ENCODE data around the gene TBC1D19. TPM values are rescaled to one million over a fixed set of nuclear protein-coding genes. Genes with fewer than 3 reads are reported as not detected.
"Not testable (repeated sequence)": the region's sequence is repeated elsewhere in the genome, so short reads cannot be mapped to it uniquely, and the experiment has no call there.

Gene TBC1D19
- polyA plus RNA-seq, 1 donor from 2014 or later: 2.7 TPM

DNA sequence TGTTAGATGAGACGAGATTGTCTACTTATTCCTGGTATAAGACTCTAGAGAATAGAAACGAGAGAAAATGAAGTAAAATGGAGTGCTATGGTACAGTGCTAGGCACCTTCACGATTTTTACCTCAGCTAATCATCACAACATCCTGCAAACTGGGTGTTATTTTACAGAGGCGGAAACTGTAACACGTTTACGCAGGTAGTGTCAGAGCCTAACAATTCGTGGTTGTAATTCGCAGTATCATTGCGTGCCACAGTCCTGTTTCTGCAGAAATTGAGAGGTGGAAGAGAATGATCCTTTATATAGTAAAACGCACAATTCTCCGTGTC, 383 bp upstream of the TBC1D19 start:
- H3K4me1 Mint-ChIP-seq: peaks cover 9 to 18% (median 15%) of the 10 kb centered on the region in 3 donors
- peak overlapping the region; percentile 80 to 98 (median 95) for H3K27ac Mint-ChIP-seq
- peak overlapping the region; percentile 80 to 99 (median 98) for H3K4me3 Mint-ChIP-seq
- H3K9me3 Mint-ChIP-seq: no peaks in the 10 kb centered on the region
- H3K36me3 Mint-ChIP-seq: peaks cover 2% of the 10 kb centered on the region
- peaks cover 7% of the 10 kb centered on the region for H3K27me3 Mint-ChIP-seq

DNA sequence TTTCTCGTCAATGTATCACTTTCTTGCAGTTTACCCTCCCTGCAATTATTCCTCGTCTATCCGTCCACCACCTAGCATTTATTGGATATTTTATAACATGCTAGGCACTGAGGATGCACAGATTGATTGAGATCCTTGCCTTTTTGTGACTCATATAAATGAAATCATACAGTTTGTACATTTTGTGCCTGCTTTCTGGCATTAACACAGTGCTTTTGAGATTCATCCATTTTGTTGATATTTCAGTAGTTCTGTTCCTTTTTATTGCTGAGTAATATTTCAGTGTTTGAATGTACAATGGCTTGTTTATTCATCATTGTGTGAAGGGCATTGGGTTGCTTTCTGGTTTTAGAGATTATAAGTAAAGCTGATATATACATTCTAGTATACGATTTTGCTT, 841 bp downstream of the TBC1D19 start:
- Mint-ChIP-seq H3K4me3 (peak overlapping the region; percentile 80 to 99 (median 98)), H3K36me3 (peaks cover 2% of the 10 kb centered on the region), H3K9me3 (no peaks in the 10 kb centered on the region), H3K4me1 (peaks cover 9 to 22% (median 15%) of the 10 kb centered on the region in 3 donors), H3K27ac (peak overlapping the region; percentile 80 to 98 (median 95)), H3K27me3 (peaks cover 6% of the 10 kb centered on the region)

DNA sequence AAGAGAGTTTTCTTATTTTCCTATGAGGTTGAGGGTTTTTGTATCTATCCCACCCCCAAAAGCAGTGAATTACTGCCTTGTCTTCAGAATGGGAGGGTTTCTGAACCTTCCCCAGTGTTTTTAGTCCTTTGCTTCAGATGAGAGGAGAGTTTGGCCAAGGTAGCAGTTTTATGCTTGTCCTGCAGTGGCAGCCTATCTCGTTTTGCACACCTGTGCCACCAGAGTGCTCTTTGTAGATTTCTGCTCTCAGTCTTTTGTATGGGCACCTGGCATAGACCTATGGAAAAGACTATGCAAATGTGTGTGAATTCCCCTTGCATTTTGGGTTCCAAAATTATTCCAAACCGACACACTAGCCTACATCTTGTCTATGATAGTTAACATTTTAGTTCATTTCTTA, 5.8 kb downstream of the TBC1D19 start:
- Mint-ChIP-seq H3K36me3 (peaks cover 2% of the 10 kb centered on the region), H3K4me1 (peaks cover 3 to 10% (median 9%) of the 10 kb centered on the region in 3 donors), H3K9me3 (no peaks in the 10 kb centered on the region), H3K4me3 (peak overlapping the region in 1 of 4 donors; percentile 7), H3K27ac (no peak overlapping the region), H3K27me3 (no peaks in the 10 kb centered on the region)

DNA sequence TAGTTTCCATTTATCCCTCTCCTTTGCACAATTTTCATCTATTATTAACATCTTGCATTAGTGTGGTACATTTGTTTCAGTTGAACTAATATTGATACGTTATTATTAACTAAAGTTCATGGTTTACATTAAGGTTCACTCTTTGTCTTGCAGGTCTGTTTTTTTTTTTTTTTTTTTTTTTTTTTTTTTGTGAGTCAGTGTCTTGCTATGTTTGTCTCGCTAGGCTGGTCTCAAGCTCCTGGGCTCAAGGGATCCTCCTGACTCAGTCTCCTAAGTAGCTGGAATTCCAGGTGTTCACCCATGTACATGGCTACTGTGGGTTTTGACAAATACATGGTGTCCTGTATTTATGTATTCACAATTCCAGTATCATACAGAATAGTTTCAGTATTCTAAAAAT, 6.8 kb downstream of the TBC1D19 start:
- H3K4me1 Mint-ChIP-seq: peaks cover 0 to 6% (median 6%) of the 10 kb centered on the region in 3 donors
- peaks cover 0 to 2% (median 0%) of the 10 kb centered on the region in 3 donors for H3K9me3 Mint-ChIP-seq
- no peaks in the 10 kb centered on the region for H3K27me3 Mint-ChIP-seq
- no peak overlapping the region for H3K4me3 Mint-ChIP-seq
- peaks cover 6% of the 10 kb centered on the region for H3K36me3 Mint-ChIP-seq
- H3K27ac Mint-ChIP-seq: no peak overlapping the region

DNA sequence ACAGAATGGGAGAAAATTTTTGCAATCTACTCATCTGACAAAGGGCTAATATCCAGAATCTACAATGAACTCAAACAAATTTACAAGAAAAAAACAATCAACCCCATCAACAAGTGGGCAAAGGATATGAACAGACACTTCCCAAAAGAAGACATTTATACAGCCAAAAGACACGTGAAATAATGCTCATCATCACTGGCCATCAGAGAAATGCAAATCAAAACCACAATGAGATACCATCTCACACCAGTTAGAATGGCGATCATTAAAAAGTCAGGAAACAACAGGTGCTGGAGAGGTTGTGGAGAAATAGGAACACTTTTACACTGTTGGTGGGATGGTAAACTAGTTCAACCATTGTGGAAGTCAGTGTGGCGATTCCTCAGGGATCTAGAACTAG, 9.7 kb downstream of the TBC1D19 start:
- not testable (repeated sequence) for H3K9me3 Mint-ChIP-seq, H3K4me1 Mint-ChIP-seq, H3K27ac Mint-ChIP-seq, H3K27me3 Mint-ChIP-seq, H3K4me3 Mint-ChIP-seq, H3K36me3 Mint-ChIP-seq

DNA sequence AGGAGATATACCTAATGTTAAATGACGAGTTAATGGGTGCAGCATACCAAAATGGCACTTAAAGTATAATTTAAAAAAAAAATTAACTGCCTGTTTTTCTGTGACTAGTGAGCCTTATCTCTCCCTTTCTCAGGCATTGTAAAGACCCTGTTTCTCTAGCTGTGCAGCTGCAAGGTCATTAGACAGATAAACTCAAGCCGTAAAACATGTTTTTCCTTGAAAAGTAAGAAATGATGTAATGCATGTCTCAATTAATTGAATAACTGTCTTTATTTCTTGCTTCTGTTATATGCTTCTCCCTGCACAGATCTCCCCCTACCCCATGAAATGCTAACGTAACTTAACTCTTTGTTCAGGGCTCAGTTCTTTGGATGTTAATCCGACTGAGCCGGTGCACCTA, 10.5 kb downstream of the TBC1D19 start:
- H3K27me3 Mint-ChIP-seq: no peaks in the 10 kb centered on the region
- peaks cover 0 to 4% (median 3%) of the 10 kb centered on the region in 3 donors for H3K4me1 Mint-ChIP-seq
- H3K4me3 Mint-ChIP-seq: no peak overlapping the region
- peaks cover 5% of the 10 kb centered on the region for H3K36me3 Mint-ChIP-seq
- H3K9me3 Mint-ChIP-seq: peaks cover 0 to 2% (median 0%) of the 10 kb centered on the region in 3 donors
- peak overlapping the region in 1 of 3 donors; percentile 42 for H3K27ac Mint-ChIP-seq

DNA sequence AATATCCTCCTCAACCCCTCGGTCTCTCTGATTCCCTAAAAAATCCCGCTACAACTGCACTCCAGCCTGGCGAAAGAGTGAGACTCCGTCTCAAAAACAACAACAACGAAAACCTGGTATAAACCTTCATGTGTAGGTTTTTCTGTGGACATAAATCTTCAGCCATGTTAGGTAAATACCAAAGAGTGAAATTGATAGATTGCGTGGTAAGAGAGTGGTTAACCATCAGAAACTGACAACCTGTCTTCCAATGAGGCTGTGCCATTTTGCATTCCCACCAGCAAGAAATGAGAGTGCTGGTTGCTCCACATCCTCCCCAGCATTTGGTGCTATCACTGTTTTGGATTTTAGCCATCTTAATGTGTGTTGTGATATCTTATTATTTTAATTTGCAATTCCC, 10.9 kb downstream of the TBC1D19 start:
- H3K27me3 Mint-ChIP-seq: no peaks in the 10 kb centered on the region

DNA sequence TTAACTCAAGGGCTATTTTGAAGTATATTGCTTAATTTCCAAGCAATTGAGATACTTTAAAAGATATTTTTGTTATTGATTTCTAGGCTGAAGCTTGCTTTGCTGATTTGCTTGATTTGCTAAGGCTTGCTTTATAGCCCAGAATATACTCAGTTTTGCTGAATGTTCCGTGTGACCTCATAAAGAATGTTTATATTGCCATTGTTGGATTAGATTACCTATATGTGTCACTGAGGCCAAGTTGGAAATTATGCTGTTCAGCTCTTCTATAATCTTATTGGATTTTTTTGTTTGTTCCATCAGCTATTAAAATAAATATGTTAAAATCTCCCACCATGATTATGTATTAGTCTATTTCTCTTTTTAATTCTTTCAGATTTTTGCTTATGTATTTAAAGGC, 13.0 kb downstream of the TBC1D19 start:
- Mint-ChIP-seq H3K27me3 (no peaks in the 10 kb centered on the region), H3K9me3 (peaks cover 1 to 5% (median 3%) of the 10 kb centered on the region in 3 donors), H3K4me3 (no peak overlapping the region), H3K36me3 (peaks cover 5% of the 10 kb centered on the region), H3K27ac (no peak overlapping the region), H3K4me1 (peaks cover 0 to 3% (median 0%) of the 10 kb centered on the region in 3 donors)

More for the DNA sequence above, 10.9 kb downstream of the TBC1D19 start:
- Mint-ChIP-seq H3K4me3 (no peak overlapping the region), H3K27ac (peak overlapping the region in 1 of 3 donors; percentile 42), H3K36me3 (peaks cover 5% of the 10 kb centered on the region), H3K4me1 (peaks cover 0 to 3% (median 2%) of the 10 kb centered on the region in 3 donors), H3K9me3 (peaks cover 0 to 2% (median 0%) of the 10 kb centered on the region in 3 donors)

DNA sequence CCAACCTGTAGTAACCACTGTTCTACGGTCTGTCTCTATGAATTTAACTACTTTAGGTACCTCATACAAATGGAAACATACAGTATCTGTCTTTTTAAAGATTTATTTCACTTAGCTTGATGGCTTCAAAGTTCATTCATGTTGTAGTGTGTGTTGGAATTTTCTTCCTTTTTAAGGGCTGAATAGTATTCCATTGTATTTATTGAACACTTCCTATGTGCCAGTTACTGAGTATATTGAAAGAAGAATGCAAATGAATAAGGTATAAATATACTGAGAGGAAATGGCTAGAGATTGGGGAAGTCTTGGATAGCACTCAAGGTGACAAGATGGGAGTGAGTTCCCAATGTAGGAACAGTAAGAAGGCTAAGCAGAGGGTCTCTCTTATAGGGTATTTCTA, 17.3 kb downstream of the TBC1D19 start:
- no peaks in the 10 kb centered on the region for H3K27me3 Mint-ChIP-seq
- peaks cover 2% of the 10 kb centered on the region for H3K36me3 Mint-ChIP-seq
- no peak overlapping the region for H3K4me3 Mint-ChIP-seq
- H3K9me3 Mint-ChIP-seq: peaks cover 1 to 3% (median 3%) of the 10 kb centered on the region in 3 donors
- H3K4me1 Mint-ChIP-seq: no peaks in the 10 kb centered on the region
- H3K27ac Mint-ChIP-seq: no peak overlapping the region

DNA sequence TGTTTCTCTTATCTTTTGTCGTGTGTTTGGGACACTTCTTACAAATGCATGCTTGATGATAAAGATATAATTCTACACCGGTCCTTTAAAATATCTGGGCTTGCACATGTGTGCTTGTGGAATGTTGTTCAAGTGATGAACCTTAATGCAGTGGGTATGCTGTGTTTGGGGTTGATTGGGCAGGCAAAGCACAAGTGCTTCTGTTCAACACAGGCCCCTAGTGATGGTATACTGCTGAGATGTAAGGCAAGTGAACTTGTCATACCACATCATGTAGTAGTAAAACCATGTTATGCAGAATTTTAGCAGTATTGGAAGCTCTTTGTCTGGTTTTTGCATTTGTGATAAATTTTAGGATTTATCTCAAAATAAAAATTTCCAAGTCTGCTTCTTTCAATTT, 23.9 kb downstream of the TBC1D19 start:
- H3K4me3 Mint-ChIP-seq: no peak overlapping the region
- peaks cover 1 to 11% (median 10%) of the 10 kb centered on the region in 3 donors for H3K4me1 Mint-ChIP-seq
- H3K36me3 Mint-ChIP-seq: peaks cover 2% of the 10 kb centered on the region
- no peak overlapping the region for H3K27ac Mint-ChIP-seq
- H3K9me3 Mint-ChIP-seq: no peaks in the 10 kb centered on the region
- H3K27me3 Mint-ChIP-seq: no peaks in the 10 kb centered on the region

DNA sequence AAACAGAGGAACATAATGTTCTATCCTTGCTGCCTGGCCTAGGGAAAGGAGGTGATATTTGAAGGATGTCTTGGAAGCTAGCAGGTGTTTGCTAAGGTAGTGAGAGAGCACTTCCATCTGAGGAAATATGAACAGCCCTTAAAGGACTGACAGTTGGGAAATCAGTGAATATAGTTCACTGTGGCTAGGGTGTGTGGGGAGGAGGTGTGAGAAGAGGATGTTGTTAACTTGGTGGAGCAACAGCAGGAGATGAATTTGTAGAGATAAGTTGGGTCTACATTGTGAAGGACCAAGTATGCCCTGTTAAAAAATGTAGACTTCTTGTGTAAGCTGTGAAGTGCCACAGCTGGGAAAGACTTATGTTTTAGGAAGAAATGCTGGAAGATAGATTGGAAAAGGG, 25.5 kb downstream of the TBC1D19 start:
- H3K27ac Mint-ChIP-seq: peak overlapping the region in 1 of 3 donors; percentile 31
- H3K9me3 Mint-ChIP-seq: no peaks in the 10 kb centered on the region
- H3K4me3 Mint-ChIP-seq: no peak overlapping the region
- no peaks in the 10 kb centered on the region for H3K36me3 Mint-ChIP-seq
- H3K4me1 Mint-ChIP-seq: peaks cover 1 to 11% (median 11%) of the 10 kb centered on the region in 3 donors
- no peaks in the 10 kb centered on the region for H3K27me3 Mint-ChIP-seq

DNA sequence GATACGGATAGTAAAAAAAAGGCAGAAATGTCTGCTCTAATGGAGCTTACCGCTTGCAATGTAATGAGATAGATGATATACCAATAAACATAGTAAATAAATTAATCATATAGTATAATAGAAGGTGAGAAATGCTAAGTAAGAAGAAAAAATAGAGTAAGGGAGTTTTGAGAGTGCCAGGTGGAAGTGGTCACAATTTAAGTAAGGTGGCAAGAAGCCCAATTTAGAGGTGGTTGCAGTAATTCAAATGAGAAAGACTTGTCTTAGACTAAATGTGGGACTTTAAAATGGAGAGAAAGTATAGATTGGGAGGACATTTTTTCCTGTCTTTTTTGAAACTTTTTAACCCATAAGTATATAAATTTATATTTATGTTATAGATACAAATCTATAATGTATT, 26.0 kb downstream of the TBC1D19 start:
- Mint-ChIP-seq H3K9me3 (no peaks in the 10 kb centered on the region), H3K4me3 (no peak overlapping the region)

DNA sequence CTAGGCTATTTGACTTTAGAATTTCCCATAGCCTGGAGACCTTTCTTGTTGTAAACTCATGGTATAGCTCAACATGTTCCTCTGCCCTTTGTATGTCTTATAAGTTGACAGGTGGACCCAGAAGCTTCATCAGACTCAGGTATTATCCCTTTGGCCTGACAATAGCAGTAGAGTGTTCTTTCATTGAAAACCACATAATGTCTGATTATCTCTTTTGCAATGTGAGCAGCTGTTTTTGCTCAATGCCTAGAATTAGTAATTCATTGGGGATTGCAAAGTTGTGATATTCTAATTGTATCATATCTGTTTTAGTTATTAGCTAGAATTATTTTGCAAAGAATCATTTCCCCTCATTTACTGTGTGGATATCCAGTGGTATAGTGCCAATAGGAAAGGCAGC, 27.5 kb downstream of the TBC1D19 start:
- Mint-ChIP-seq H3K27me3 (no peaks in the 10 kb centered on the region), H3K9me3 (no peaks in the 10 kb centered on the region), H3K4me1 (peaks cover 1 to 11% (median 11%) of the 10 kb centered on the region in 3 donors), H3K27ac (peak overlapping the region in 1 of 3 donors; percentile 75), H3K36me3 (no peaks in the 10 kb centered on the region), H3K4me3 (no peak overlapping the region)

More for the DNA sequence above, 26.0 kb downstream of the TBC1D19 start:
- Mint-ChIP-seq H3K36me3 (no peaks in the 10 kb centered on the region), H3K27ac (no peak overlapping the region), H3K27me3 (no peaks in the 10 kb centered on the region), H3K4me1 (peaks cover 1 to 11% (median 11%) of the 10 kb centered on the region in 3 donors)

DNA sequence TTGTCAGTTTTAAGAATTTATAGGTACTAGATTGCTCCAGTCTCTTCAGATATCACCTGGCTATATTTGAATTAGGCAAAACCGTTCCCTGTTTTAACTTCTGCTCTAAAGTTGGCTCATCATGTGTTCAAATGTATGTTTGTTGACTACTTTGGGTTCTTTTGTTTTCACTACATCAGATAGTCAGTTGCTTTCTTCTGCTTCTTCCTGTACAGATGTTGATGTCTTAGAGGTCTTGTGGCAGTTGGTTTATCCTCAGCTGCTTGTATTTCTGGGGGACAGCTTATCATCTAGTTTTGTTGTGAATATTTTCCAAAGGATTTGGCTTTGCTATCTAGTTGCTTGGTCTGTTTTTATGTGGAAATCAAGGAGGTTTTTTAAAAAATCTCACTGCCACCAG, 28.0 kb downstream of the TBC1D19 start:
- Mint-ChIP-seq H3K4me1 (peaks cover 1 to 11% (median 11%) of the 10 kb centered on the region in 3 donors), H3K27ac (no peak overlapping the region), H3K36me3 (no peaks in the 10 kb centered on the region), H3K27me3 (no peaks in the 10 kb centered on the region), H3K4me3 (no peak overlapping the region), H3K9me3 (no peaks in the 10 kb centered on the region)

DNA sequence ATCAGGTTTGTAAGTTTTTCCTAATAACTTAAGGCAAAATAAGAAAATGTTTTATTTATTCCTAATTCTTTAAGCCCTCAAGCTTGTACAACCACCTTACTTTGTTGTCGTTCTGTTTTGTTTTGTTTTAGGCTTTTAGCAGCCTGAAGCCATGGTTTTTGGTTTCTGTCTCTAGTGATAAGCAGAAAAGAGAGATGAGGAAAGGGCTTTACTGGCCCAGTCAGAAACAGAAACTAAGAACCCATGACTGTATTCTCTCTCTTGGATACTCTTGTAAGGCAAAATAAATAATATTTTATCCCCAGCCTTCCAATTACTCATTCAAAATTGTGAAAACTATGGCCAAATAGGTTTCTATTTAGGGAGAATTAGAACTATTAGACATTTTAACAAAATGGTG, 29.4 kb downstream of the TBC1D19 start:
- Mint-ChIP-seq H3K4me3 (peak overlapping the region in 1 of 4 donors; percentile 20), H3K27me3 (no peaks in the 10 kb centered on the region)

DNA sequence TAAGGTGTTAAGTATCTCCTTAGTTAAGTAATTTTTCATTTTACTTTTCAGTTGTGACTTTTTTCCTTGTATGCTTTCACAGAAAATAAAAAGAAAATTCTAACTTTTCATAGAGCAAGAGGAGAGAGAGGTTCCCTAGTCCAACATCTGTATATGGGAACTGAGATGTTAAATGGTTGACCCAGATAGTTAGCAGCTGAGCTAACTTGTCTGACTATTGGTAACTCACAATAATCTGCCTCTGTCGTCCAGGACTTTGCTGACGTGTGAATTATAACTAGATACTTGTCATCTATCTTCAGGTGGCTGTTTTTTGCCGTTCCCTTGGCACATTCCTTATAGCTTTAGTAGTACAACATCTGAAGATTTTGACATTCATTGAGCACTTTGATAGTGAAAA, 29.9 kb downstream of the TBC1D19 start:
- H3K27me3 Mint-ChIP-seq: no peaks in the 10 kb centered on the region
- peaks cover 1 to 11% (median 7%) of the 10 kb centered on the region in 3 donors for H3K4me1 Mint-ChIP-seq
- no peak overlapping the region for H3K27ac Mint-ChIP-seq
- H3K9me3 Mint-ChIP-seq: peaks cover 0 to 3% (median 0%) of the 10 kb centered on the region in 3 donors
- H3K4me3 Mint-ChIP-seq: no peak overlapping the region
- peaks cover 3% of the 10 kb centered on the region for H3K36me3 Mint-ChIP-seq

More for the DNA sequence above, 29.4 kb downstream of the TBC1D19 start:
- Mint-ChIP-seq H3K4me1 (peaks cover 1 to 11% (median 10%) of the 10 kb centered on the region in 3 donors), H3K27ac (no peak overlapping the region), H3K9me3 (no peaks in the 10 kb centered on the region), H3K36me3 (peaks cover 3% of the 10 kb centered on the region)
